ENCODE results near the gene STRN3.

GRCh38 chr14:30893819-30894218, 132.4 kb downstream of the STRN3 start:
- TF ChIP-seq POLR2A (IDR thresholded peaks at IDR 0.05) (no peak), POLR2AphosphoS5 (IDR thresholded peaks at IDR 0.05) (no peak)
- TF ChIP-seq, protein P1, sequence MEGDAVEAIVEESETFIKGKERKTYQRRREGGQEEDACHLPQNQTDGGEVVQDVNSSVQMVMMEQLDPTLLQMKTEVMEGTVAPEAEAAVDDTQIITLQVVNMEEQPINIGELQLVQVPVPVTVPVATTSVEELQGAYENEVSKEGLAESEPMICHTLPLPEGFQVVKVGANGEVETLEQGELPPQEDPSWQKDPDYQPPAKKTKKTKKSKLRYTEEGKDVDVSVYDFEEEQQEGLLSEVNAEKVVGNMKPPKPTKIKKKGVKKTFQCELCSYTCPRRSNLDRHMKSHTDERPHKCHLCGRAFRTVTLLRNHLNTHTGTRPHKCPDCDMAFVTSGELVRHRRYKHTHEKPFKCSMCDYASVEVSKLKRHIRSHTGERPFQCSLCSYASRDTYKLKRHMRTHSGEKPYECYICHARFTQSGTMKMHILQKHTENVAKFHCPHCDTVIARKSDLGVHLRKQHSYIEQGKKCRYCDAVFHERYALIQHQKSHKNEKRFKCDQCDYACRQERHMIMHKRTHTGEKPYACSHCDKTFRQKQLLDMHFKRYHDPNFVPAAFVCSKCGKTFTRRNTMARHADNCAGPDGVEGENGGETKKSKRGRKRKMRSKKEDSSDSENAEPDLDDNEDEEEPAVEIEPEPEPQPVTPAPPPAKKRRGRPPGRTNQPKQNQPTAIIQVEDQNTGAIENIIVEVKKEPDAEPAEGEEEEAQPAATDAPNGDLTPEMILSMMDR (IDR thresholded peaks at IDR 0.05) = no peak

Data from sigmoid colon (tissue), 4 donors.